Gastrocnemius medialis (tissue), 4 donors: ENCODE measurements around the gene CASP12. TPM values are rescaled to one million over a fixed set of nuclear protein-coding genes. Genes with fewer than 3 reads are reported as not detected.

ENCODE experiments used
- ATAC-seq, 2 donors: fragments of 150-250 bp; one replicate each; pipeline ENCODE4 v1.9.1; 2016
- DNase-seq, 2 donors: peaks; one replicate each; pipeline ENCODE4 v3.0.0-alpha.2; 2019
- H3K27ac ChIP-seq, 4 donors: fragments of 200-600 bp; sonication (generic); 1 replicate in 1 of 4; 2 replicates in 3 of 4; pipeline ENCODE4 v1.5.1; 2016 to 2018; ENCODE audit warnings: mild to moderate bottlenecking in 2 of 4, moderate library complexity in 1 of 4
- H3K27me3 ChIP-seq, 3 donors: fragments of 200-600 bp; sonication (generic) in 2 of 3; 1 replicate in 1 of 3; 2 replicates in 2 of 3; pipeline versions ENCODE4 v1.5.1 to v1.6.0; 2016 to 2019; ENCODE audit warnings: mild to moderate bottlenecking in 1 of 3, moderate library complexity in 1 of 3
- H3K36me3 ChIP-seq, 2 donors: fragments of 200-600 bp; sonication (generic) in 1 of 2; one replicate each; pipeline ENCODE4 v1.5.1; 2017 to 2018
- H3K4me1 ChIP-seq, 2 donors: fragments of 200-600 bp; sonication (generic) in 1 of 2; one replicate each; pipeline ENCODE4 v1.5.1; 2016 to 2017; ENCODE audit warnings: mild to moderate bottlenecking in 2 of 2
- H3K4me3 ChIP-seq, 4 donors: fragments of 200-600 bp; sonication (generic) in 3 of 4; 1 replicate in 1 of 4; 2 replicates in 3 of 4; pipeline ENCODE4 v1.5.1; 2016 to 2019; ENCODE audit warnings: mild to moderate bottlenecking in 2 of 4
- H3K9me3 ChIP-seq, 3 donors: fragments of 200-600 bp; sonication (generic) in 2 of 3; 1 replicate in 1 of 3; 2 replicates in 2 of 3; pipeline ENCODE4 v1.5.1; 2016 to 2019
- CTCF ChIP-seq, 5 experiments: fragments of 450-650 bp in 3 of 5; fragments of 200-600 bp in 2 of 5; sonication (generic) in 2 of 5; IDR thresholded peaks in 4 of 5; conservative IDR thresholded peaks in 1 of 5; 1 replicate in 4 of 5; 2 replicates in 1 of 5; pipeline ENCODE4 v1.5.1; 2016 to 2019; ENCODE audit warnings: antibody characterized with exemption in 5 of 5, mild to moderate bottlenecking in 3 of 5, moderate library complexity in 3 of 5
- POLR2A ChIP-seq, 2 donors: fragments of 450-650 bp; IDR thresholded peaks; one replicate each; pipeline ENCODE4 v1.6.1; 2017; ENCODE audit warnings: antibody characterized with exemption in 2 of 2, mild to moderate bottlenecking in 2 of 2, moderate library complexity in 2 of 2
- in situ Hi-C, 4 donors: fragments of 200-750 bp; cut with MboI; loops; one replicate each; pipeline versions ENCODE4 v1.15.0 to v1.8.0; 2017; ENCODE audit warnings: low sequenced_read_pairs in 4 of 4
- intact Hi-C: fragments of 100-400 bp; cut with DNase I; formaldehyde crosslinking; loops from one replicate; pipeline ENCODE4 v1.15.1; 2023; ENCODE audit warnings: low total_unique reads
- total RNA-seq, 4 donors: library from RNA; depleted of rRNA; stranded (reverse); fragments of >200 nt; gene quantifications; one replicate each; pipeline versions ENCODE4 v1.1.0 to v1.2.3, GENCODE V29; 2016

The CASP12 gene
- total RNA-seq, 4 donors from 2014 or later = 0.39 to 0.86 (median 0.49) TPM; not detected in 1

DNA sequence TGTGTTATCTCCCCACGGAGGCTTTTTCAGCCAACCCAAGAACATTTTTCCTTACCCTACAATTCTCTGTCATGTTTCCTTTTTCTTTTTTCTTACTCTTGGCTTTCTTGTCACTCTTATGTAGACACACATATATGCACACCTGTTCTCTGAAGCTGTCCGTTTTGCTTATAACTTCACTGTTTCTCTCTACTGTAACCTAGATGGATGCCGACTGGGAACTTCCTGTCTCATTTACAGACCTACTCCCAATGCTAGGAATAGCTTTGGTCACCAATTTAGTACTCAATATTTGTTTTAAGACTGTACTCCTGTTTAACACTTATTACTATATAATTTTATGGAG lies 9.9 kb upstream of the CASP12 start:
- TF ChIP-seq POLR2A (IDR thresholded peaks at IDR 0.05) (no peak), CTCF (IDR thresholded peaks at IDR 0.05 in 4 of 5, conservative IDR thresholded peaks at IDR 0.05 in 1 of 5) (no peak)
- no peaks in the 10 kb centered on the region for H3K36me3 ChIP-seq
- intact Hi-C loops (no loop called here), in situ Hi-C loops (no loop called here)
- ATAC-seq = no peak
- DNase-seq = no peak
- H3K27ac ChIP-seq = no peak overlapping the region
- H3K27me3 ChIP-seq = no peaks in the 10 kb centered on the region
- peaks cover 0 to 3% of the 10 kb centered on the region in 2 donors for H3K4me1 ChIP-seq
- H3K9me3 ChIP-seq = no peaks in the 10 kb centered on the region
- H3K4me3 ChIP-seq = no peak overlapping the region

DNA sequence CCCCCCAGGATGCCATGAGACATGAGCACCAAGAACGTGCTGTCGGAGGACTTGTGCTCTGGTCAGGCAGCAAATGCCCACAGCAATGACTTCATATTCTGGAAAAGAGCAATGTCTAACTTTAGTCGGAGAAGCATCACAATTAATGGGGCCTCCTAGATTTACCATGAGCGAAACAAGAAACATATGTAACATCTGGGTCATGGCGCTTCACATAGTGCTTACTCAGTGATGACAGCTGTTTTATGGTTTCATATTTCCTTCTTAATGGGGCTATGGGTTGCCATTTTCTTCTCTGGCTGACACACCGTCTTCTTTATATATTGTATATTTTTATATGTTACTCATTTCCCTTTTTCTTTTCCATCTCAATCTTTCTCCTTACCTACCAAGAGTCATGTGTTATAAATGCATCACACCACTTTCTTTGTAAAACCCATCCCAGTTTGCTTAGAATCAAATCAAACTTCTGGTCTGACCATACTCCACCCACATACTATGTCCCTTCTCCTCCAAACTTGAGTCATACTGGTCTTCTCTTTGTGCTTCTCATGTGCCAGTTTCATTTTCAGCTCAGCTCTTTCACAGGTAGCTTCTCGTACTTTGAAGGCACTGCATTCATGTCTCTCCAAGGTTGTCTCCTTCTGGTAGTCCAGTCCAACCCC lies 9.4 kb upstream of the CASP12 start:
- intact Hi-C loops = no loop called here
- Histone ChIP-seq H3K27ac (no peak overlapping the region), H3K4me1 (peaks cover 0 to 3% of the 10 kb centered on the region in 2 donors), H3K27me3 (no peaks in the 10 kb centered on the region), H3K4me3 (no peak overlapping the region), H3K9me3 (no peaks in the 10 kb centered on the region), H3K36me3 (no peaks in the 10 kb centered on the region)
- DNase-seq (no peak), ATAC-seq (no peak)
- TF ChIP-seq CTCF (IDR thresholded peaks at IDR 0.05 in 4 of 5, conservative IDR thresholded peaks at IDR 0.05 in 1 of 5) = no peak
- no peak for TF ChIP-seq POLR2A (IDR thresholded peaks at IDR 0.05)
- in situ Hi-C loops = no loop called here

DNA sequence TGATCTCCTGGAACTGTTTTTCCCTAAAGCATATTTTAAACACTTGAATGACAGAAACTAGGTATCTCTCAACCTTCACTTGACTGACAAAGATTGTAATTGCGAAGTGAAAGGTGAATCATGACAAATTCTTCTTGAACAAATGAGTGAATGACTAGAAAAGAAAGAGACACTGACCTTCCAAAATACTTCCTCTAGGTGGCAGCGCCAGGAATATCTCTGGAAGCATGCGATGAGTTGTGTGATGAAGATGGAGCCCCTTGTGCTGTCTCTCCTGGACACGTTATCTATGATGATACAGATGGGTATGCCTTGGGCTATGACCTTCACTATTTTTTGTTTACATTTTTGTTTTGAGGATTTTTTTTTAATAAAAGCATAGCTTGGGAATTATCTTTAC lies 7.0 kb upstream of the CASP12 start:
- Histone ChIP-seq H3K4me1 (no peaks in the 10 kb centered on the region), H3K4me3 (no peak overlapping the region), H3K27ac (no peak overlapping the region), H3K9me3 (no peaks in the 10 kb centered on the region), H3K36me3 (no peaks in the 10 kb centered on the region), H3K27me3 (no peaks in the 10 kb centered on the region)
- DNase-seq = no peak
- no peak for ATAC-seq
- intact Hi-C loops = no loop called here
- in situ Hi-C loops = no loop called here
- TF ChIP-seq CTCF (IDR thresholded peaks at IDR 0.05 in 4 of 5, conservative IDR thresholded peaks at IDR 0.05 in 1 of 5) (no peak), POLR2A (IDR thresholded peaks at IDR 0.05) (no peak)

DNA sequence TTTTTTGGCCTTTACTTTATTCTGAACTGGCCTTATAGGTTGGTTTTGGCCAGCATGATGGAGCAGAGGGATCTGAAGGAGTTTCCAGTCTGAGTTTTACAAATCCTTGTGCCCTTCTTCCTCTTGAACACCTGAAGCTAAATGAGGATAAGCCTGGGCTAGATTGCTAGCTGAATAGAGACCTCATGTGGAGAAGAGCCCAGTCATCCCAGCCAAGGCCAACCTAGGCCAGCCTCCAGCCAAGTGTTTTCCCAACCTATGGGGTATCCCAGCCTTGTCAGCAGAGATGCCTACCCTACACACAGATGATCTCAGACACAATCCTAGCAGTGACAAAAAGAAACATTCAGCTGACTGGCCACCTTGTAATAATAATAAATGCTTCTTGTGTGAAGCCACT lies 966 bp upstream of the CASP12 start:
- intact Hi-C loops = no loop called here

More for the DNA sequence above, 966 bp upstream of the CASP12 start:
- H3K9me3 ChIP-seq = no peaks in the 10 kb centered on the region
- DNase-seq (no peak), ATAC-seq (no peak)
- H3K4me1 ChIP-seq = peaks cover 0 to 6% of the 10 kb centered on the region in 2 donors
- in situ Hi-C loops = no loop called here
- TF ChIP-seq CTCF (IDR thresholded peaks at IDR 0.05 in 4 of 5, conservative IDR thresholded peaks at IDR 0.05 in 1 of 5) = no peak
- no peak for TF ChIP-seq POLR2A (IDR thresholded peaks at IDR 0.05)
- no peaks in the 10 kb centered on the region for H3K36me3 ChIP-seq
- no peak overlapping the region for H3K4me3 ChIP-seq
- H3K27me3 ChIP-seq = no peaks in the 10 kb centered on the region
- H3K27ac ChIP-seq = peak overlapping the region; percentile 25 to 69 (median 54)
